GM23338 (cell line): ENCODE data around the gene PLEKHD1. TPM values are rescaled to one million over a fixed set of nuclear protein-coding genes. Genes with fewer than 3 reads are reported as not detected.

Experiments
- ATAC-seq: fragments of 200-7000 bp; cut with Tn5 transposase; 3 replicates; pipeline ENCODE4 v1.9.1; 2020
- DNase-seq: peaks from one replicate; pipeline ENCODE4 v3.0.0-alpha.2; 2015; ENCODE audit warnings: low spot score
- H2AFZ ChIP-seq: fragments of 200-600 bp; sonication (generic); 2 replicates; pipeline ENCODE4 v1.8.0; 2016; ENCODE audit warnings: antibody characterized with exemption, mild to moderate bottlenecking, moderate library complexity
- H3F3A ChIP-seq: fragments of 200-600 bp; sonication (generic); replicated peaks from 2 replicates; pipeline ENCODE4 v1.8.0; 2017; ENCODE audit warnings: antibody characterized with exemption, mixed run types, low read depth
- H3K27ac ChIP-seq: fragments of 200-600 bp; sonication (generic); 2 replicates; pipeline ENCODE4 v1.6.1; 2016; ENCODE audit warnings: low read depth
- H3K27me3 ChIP-seq: fragments of 200-600 bp; sonication (generic); 2 replicates; pipeline ENCODE4 v1.8.0; 2016; ENCODE audit warnings: mild to moderate bottlenecking, mixed run types, moderate library complexity; ENCODE audit not compliant: insufficient read depth
- H3K36me3 ChIP-seq: fragments of 200-600 bp; sonication (generic); 2 replicates; pipeline ENCODE4 v1.8.0; 2016; ENCODE audit warnings: mild to moderate bottlenecking; ENCODE audit not compliant: insufficient read depth
- H3K4me1 ChIP-seq: fragments of 200-600 bp; sonication (generic); 2 replicates; pipeline ENCODE4 v1.8.0; 2016; ENCODE audit warnings: mild to moderate bottlenecking, moderate library complexity; ENCODE audit not compliant: insufficient read depth
- H3K4me2 ChIP-seq: fragments of 200-600 bp; sonication (generic); 2 replicates; pipeline ENCODE4 v1.7.1; 2017; ENCODE audit warnings: mixed run types
- H3K4me3 ChIP-seq: fragments of 200-600 bp; sonication (generic); 2 replicates; pipeline ENCODE4 v1.6.1; 2016; ENCODE audit warnings: mixed run types
- H3K79me2 ChIP-seq: fragments of 200-600 bp; sonication (generic); replicated peaks from 2 replicates; pipeline ENCODE4 v1.8.0; 2017; ENCODE audit warnings: mild to moderate bottlenecking; ENCODE audit not compliant: insufficient read depth
- H3K9me2 ChIP-seq: fragments of 200-600 bp; sonication (generic); 2 replicates; pipeline ENCODE4 v1.8.0; 2017; ENCODE audit not compliant: insufficient read depth
- H4K20me1 ChIP-seq: fragments of 200-600 bp; sonication (generic); replicated peaks from 2 replicates; pipeline ENCODE4 v1.8.0; 2017; ENCODE audit warnings: mild to moderate bottlenecking; ENCODE audit not compliant: insufficient read depth
- H3K27ac Mint-ChIP-seq: 2 replicates; pipeline ENCODE4 v1.8.0; 2020; ENCODE audit warnings: inconsistent platforms, mild to moderate bottlenecking, moderate library complexity, mixed read lengths
- H3K27me3 Mint-ChIP-seq: 3 replicates; pipeline ENCODE4 v1.8.0; 2022; ENCODE audit warnings: low read depth, mild to moderate bottlenecking, moderate library complexity, mixed read lengths, inconsistent platforms; ENCODE audit not compliant: insufficient read depth, poor library complexity
- H3K36me3 Mint-ChIP-seq: 3 replicates; pipeline ENCODE4 v1.8.0; 2021; ENCODE audit warnings: low read depth, mild to moderate bottlenecking, inconsistent platforms, moderate library complexity, mixed read lengths
- H3K4me1 Mint-ChIP-seq: 3 replicates; pipeline ENCODE4 v1.8.0; 2020; ENCODE audit warnings: mild to moderate bottlenecking, inconsistent platforms, mixed read lengths
- H3K4me3 Mint-ChIP-seq: 3 replicates; pipeline ENCODE4 v1.8.0; 2021; ENCODE audit warnings: moderate library complexity, mild to moderate bottlenecking, inconsistent platforms, mixed read lengths
- H3K9me3 Mint-ChIP-seq: 3 replicates; pipeline ENCODE4 v1.8.0; 2020; ENCODE audit warnings: moderate library complexity, mild to moderate bottlenecking, inconsistent platforms, mixed read lengths
- CREB1 ChIP-seq: fragments of 250-450 bp; sonication (Bioruptor Pico); IDR thresholded peaks from 2 replicates; pipeline ENCODE4 v1.5.0; 2020; ENCODE audit warnings: low read depth, mild to moderate bottlenecking, moderate library complexity
- EZH2 ChIP-seq: fragments of 200-600 bp; sonication (generic); IDR thresholded peaks from one replicate; pipeline ENCODE4 v1.8.0; 2017; ENCODE audit warnings: antibody characterized with exemption, mild to moderate bottlenecking, low read depth; ENCODE audit not compliant: unreplicated experiment
- ZNF114 ChIP-seq: fragments of 250-450 bp; sonication (Bioruptor Pico); IDR thresholded peaks from 2 replicates; pipeline ENCODE4 v1.5.0; 2020; ENCODE audit warnings: mild to moderate bottlenecking, moderate library complexity
- ZNF331 ChIP-seq: fragments of 250-450 bp; sonication (Bioruptor Pico); IDR thresholded peaks from 2 replicates; pipeline ENCODE4 v1.5.0; 2020; ENCODE audit warnings: low read depth, mild to moderate bottlenecking, moderate library complexity
- polyA plus RNA-seq: library from polyadenylated mRNA; unstranded; fragments of >200 nt; fragmentation: Nextera tagmentation; extraction: Ambion mirVana; gene quantifications from 2 replicates; pipeline ENCODE4 v1.2.1, GENCODE V29; 2016
- total RNA-seq: library from RNA; depleted of rRNA; stranded (reverse); fragments of >200 nt; shearing (Covaris generic); gene quantifications from 2 replicates; pipeline ENCODE4 v1.2.3, GENCODE V29; 2014
- TF ChIP-seq, protein P1 (sequence below), 2 experiments: fragments of 200-600 bp in 1 of 2; sonication (generic) in 1 of 2; conservative IDR thresholded peaks; 2 replicates each; pipeline versions ENCODE4 v1.5.1 to v1.6.1; 2016 to 2017; ENCODE audit warnings: antibody characterized with exemption in 2 of 2, low read depth in 2 of 2, mild to moderate bottlenecking in 2 of 2, moderate library complexity in 1 of 2
- TF ChIP-seq, protein P2 (sequence below): fragments of 250-450 bp; sonication (Bioruptor Pico); IDR thresholded peaks from 2 replicates; pipeline ENCODE4 v1.5.0; 2020; ENCODE audit warnings: mild to moderate bottlenecking, moderate library complexity

PLEKHD1 gene
- total and polyA plus RNA-seq, 2 experiments from 2014 or later: 0.19 to 0.28 TPM

- H4K20me1 ChIP-seq: no peaks in the 10 kb centered on the region; the same call in none of the 2 replicates
- H3K27ac Mint-ChIP-seq: no peak within 1 kb of the TSS
- TF ChIP-seq, protein P1, sequence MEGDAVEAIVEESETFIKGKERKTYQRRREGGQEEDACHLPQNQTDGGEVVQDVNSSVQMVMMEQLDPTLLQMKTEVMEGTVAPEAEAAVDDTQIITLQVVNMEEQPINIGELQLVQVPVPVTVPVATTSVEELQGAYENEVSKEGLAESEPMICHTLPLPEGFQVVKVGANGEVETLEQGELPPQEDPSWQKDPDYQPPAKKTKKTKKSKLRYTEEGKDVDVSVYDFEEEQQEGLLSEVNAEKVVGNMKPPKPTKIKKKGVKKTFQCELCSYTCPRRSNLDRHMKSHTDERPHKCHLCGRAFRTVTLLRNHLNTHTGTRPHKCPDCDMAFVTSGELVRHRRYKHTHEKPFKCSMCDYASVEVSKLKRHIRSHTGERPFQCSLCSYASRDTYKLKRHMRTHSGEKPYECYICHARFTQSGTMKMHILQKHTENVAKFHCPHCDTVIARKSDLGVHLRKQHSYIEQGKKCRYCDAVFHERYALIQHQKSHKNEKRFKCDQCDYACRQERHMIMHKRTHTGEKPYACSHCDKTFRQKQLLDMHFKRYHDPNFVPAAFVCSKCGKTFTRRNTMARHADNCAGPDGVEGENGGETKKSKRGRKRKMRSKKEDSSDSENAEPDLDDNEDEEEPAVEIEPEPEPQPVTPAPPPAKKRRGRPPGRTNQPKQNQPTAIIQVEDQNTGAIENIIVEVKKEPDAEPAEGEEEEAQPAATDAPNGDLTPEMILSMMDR (conservative IDR thresholded peaks at IDR 0.05; ENCODE audit: low read depth in 2 of 2): peak; percentile 90 to 92
- TF ChIP-seq ZNF331 (CRISPR knock-in tag) (no peak), EZH2 (peak; percentile 53), CREB1 (CRISPR knock-in tag) (0 out of 2 replicates have a peak, but pooled peaks have one; percentile 8)
- peaks cover 3% of the 10 kb centered on the region; the same call in 2 of the 3 replicates for H3K4me1 Mint-ChIP-seq
- H3K4me3 ChIP-seq: peak within 1 kb of the TSS; percentile 58
- H3K36me3 Mint-ChIP-seq: peaks cover 9% of the 10 kb centered on the region; the same call in 2 of the 3 replicates
- H3K4me2 ChIP-seq: peak within 1 kb of the TSS; percentile 88
- H3K4me3 Mint-ChIP-seq: peak within 1 kb of the TSS; percentile 76
- peaks cover 25% of the 10 kb centered on the region; the same call in 2 of the 3 replicates for H3K9me3 Mint-ChIP-seq
- peaks cover 70% of the 10 kb centered on the region for H3K27me3 ChIP-seq
- peak within 1 kb of the TSS; percentile 94 for H2AFZ ChIP-seq
- 0 out of 2 replicates have a peak, but pooled peaks cover 11% of the 10 kb centered on the region for H3F3A ChIP-seq
- no peaks in the 10 kb centered on the region; the same call in 1 of the 2 replicates for H3K36me3 ChIP-seq
- ATAC-seq: peak; percentile 69
- no peak within 1 kb of the TSS for H3K27ac ChIP-seq
- H3K4me1 ChIP-seq: peaks cover 4% of the 10 kb centered on the region; the same call in 1 of the 2 replicates
- H3K9me2 ChIP-seq: no peaks in the 10 kb centered on the region; the same call in 1 of the 2 replicates
- no peaks in the 10 kb centered on the region for H3K79me2 ChIP-seq
- peak; percentile 89 for DNase-seq
- peaks cover 53% of the 10 kb centered on the region for H3K27me3 Mint-ChIP-seq
These were observed 89.9 kb downstream of the PLEKHD1 start, which contains the start of gene CCDC177 for GRCh38 chr14:69574263-69574953. Gene CCDC177 (minus strand): TSS chr14:69574871. CDS start chr14:69573622, 1,249 bp downstream.

- Mint-ChIP-seq H3K27ac (no peak overlapping the region), H3K4me1 (peaks cover 3% of the 10 kb centered on the region; the same call in 2 of the 3 replicates)
- ATAC-seq: no peak
These were observed 90.4 kb downstream of the PLEKHD1 start for GRCh38 chr14:69574954-69575295.

More at GRCh38 chr14:69574954-69575295, 90.4 kb downstream of the PLEKHD1 start:
- Histone ChIP-seq H3K27me3 (peaks cover 64% of the 10 kb centered on the region), H3K9me2 (no peaks in the 10 kb centered on the region; the same call in 1 of the 2 replicates), H3K27ac (no peak overlapping the region), H4K20me1 (no peaks in the 10 kb centered on the region; the same call in none of the 2 replicates), H3K4me2 (peak overlapping the region; percentile 88; the same call in 1 of the 2 replicates), H3K4me1 (peaks cover 4% of the 10 kb centered on the region; the same call in 1 of the 2 replicates), H3K79me2 (no peaks in the 10 kb centered on the region), H3F3A (0 out of 2 replicates have a peak, but pooled peaks cover 11% of the 10 kb centered on the region), H3K4me3 (peak overlapping the region; percentile 58), H3K36me3 (no peaks in the 10 kb centered on the region; the same call in 1 of the 2 replicates), H2AFZ (no peak overlapping the region)
- Mint-ChIP-seq H3K27me3 (peaks cover 49% of the 10 kb centered on the region), H3K9me3 (peaks cover 25% of the 10 kb centered on the region; the same call in 2 of the 3 replicates), H3K36me3 (peaks cover 9% of the 10 kb centered on the region; the same call in 2 of the 3 replicates), H3K4me3 (peak overlapping the region; percentile 76)
- no peak for TF ChIP-seq ZNF114 (CRISPR knock-in tag)
- TF ChIP-seq, protein P2, sequence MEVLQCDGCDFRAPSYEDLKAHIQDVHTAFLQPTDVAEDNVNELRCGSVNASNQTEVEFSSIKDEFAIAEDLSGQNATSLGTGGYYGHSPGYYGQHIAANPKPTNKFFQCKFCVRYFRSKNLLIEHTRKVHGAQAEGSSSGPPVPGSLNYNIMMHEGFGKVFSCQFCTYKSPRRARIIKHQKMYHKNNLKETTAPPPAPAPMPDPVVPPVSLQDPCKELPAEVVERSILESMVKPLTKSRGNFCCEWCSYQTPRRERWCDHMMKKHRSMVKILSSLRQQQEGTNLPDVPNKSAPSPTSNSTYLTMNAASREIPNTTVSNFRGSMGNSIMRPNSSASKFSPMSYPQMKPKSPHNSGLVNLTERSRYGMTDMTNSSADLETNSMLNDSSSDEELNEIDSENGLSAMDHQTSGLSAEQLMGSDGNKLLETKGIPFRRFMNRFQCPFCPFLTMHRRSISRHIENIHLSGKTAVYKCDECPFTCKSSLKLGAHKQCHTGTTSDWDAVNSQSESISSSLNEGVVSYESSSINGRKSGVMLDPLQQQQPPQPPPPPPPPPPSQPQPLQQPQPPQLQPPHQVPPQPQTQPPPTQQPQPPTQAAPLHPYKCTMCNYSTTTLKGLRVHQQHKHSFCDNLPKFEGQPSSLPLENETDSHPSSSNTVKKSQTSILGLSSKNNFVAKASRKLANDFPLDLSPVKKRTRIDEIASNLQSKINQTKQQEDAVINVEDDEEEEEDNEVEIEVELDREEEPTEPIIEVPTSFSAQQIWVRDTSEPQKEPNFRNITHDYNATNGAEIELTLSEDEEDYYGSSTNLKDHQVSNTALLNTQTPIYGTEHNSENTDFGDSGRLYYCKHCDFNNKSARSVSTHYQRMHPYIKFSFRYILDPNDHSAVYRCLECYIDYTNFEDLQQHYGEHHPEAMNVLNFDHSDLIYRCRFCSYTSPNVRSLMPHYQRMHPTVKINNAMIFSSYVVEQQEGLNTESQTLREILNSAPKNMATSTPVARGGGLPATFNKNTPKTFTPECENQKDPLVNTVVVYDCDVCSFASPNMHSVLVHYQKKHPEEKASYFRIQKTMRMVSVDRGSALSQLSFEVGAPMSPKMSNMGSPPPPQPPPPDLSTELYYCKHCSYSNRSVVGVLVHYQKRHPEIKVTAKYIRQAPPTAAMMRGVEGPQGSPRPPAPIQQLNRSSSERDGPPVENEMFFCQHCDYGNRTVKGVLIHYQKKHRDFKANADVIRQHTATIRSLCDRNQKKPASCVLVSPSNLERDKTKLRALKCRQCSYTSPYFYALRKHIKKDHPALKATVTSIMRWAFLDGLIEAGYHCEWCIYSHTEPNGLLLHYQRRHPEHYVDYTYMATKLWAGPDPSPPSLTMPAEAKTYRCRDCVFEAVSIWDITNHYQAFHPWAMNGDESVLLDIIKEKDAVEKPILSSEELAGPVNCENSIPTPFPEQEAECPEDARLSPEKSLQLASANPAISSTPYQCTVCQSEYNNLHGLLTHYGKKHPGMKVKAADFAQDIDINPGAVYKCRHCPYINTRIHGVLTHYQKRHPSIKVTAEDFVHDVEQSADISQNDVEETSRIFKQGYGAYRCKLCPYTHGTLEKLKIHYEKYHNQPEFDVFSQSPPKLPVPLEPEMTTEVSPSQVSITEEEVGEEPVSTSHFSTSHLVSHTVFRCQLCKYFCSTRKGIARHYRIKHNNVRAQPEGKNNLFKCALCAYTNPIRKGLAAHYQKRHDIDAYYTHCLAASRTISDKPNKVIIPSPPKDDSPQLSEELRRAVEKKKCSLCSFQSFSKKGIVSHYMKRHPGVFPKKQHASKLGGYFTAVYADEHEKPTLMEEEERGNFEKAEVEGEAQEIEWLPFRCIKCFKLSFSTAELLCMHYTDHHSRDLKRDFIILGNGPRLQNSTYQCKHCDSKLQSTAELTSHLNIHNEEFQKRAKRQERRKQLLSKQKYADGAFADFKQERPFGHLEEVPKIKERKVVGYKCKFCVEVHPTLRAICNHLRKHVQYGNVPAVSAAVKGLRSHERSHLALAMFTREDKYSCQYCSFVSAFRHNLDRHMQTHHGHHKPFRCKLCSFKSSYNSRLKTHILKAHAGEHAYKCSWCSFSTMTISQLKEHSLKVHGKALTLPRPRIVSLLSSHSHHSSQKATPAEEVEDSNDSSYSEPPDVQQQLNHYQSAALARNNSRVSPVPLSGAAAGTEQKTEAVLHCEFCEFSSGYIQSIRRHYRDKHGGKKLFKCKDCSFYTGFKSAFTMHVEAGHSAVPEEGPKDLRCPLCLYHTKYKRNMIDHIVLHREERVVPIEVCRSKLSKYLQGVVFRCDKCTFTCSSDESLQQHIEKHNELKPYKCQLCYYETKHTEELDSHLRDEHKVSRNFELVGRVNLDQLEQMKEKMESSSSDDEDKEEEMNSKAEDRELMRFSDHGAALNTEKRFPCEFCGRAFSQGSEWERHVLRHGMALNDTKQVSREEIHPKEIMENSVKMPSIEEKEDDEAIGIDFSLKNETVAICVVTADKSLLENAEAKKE (CRISPR knock-in tag): no peak
- TF ChIP-seq, protein P1 (conservative IDR thresholded peaks at IDR 0.05; ENCODE audit: low read depth in 2 of 2): no peak
- no peak for DNase-seq
